ENCODE measurements around the gene MACF1.
"Not testable (repeated sequence)": the region's sequence is repeated elsewhere in the genome, so short reads cannot be mapped to it uniquely, and the experiment has no call there.

DNA sequence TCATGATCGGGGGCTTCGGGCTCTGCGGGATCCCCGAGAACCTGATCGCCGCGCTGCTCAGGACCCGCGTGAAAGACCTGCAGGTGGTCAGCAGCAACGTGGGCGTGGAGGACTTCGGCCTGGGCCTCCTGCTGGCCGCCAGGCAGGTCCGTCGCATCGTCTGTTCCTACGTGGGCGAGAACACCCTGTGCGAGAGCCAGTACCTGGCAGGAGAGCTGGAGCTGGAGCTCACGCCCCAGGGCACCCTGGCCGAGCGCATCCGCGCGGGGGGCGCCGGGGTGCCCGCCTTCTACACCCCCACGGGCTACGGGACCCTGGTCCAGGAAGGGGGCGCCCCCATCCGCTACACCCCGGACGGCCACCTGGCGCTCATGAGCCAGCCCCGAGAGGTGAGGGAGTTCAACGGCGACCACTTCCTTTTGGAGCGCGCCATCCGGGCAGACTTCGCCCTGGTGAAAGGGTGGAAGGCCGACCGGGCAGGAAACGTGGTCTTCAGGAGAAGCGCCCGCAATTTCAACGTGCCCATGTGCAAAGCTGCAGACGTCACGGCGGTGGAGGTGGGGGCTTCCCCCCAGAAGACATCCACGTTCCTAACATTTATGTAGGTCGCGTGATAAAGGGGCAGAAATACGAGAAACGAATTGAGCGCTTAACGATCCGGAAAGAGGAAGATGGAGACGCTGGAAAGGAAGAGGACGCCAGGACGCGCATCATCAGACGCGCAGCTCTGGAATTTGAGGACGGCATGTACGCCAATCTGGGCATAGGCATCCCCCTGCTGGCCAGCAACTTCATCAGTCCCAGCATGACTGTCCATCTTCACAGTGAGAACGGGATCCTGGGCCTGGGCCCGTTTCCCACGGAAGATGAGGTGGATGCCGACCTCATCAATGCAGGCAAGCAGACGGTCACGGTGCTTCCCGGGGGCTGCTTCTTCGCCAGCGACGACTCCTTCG lies 310.9 kb downstream of the MACF1 start:
- not testable (repeated sequence) for TF ChIP-seq POLR2A (IDR thresholded peaks at IDR 0.05; ENCODE audit: low read length); GATA1 (IDR thresholded peaks at IDR 0.05; ENCODE audit: low read depth, low read length)
